Suprapubic skin (tissue), 4 donors: ENCODE measurements around the gene SFTPD. TPM values are rescaled to one million over a fixed set of nuclear protein-coding genes. Genes with fewer than 3 reads are reported as not detected.

Experiments used
- DNase-seq, 2 donors: peaks; one replicate each; pipeline ENCODE4 v3.0.0-alpha.2; 2019; ENCODE audit warnings: low spot score in 2 of 2
- H3K27ac ChIP-seq: fragments of 200-600 bp; sonication (generic); one replicate; pipeline ENCODE4 v1.5.1; 2019
- H3K27me3 ChIP-seq: fragments of 200-600 bp; sonication (generic); one replicate; pipeline ENCODE4 v1.5.1; 2019
- H3K36me3 ChIP-seq: fragments of 200-600 bp; sonication (generic); one replicate; pipeline ENCODE4 v1.5.1; 2019
- H3K4me1 ChIP-seq: fragments of 200-600 bp; sonication (generic); one replicate; pipeline ENCODE4 v1.5.1; 2019
- H3K4me3 ChIP-seq: fragments of 200-600 bp; sonication (generic); one replicate; pipeline ENCODE4 v1.5.1; 2019; ENCODE audit warnings: mild to moderate bottlenecking
- H3K9me3 ChIP-seq: fragments of 200-600 bp; sonication (generic); one replicate; pipeline ENCODE4 v1.5.1; 2019
- CTCF ChIP-seq, 2 donors: fragments of 200-600 bp in 1 of 2; fragments of 450-650 bp in 1 of 2; sonication (generic) in 1 of 2; IDR thresholded peaks; one replicate each; pipeline ENCODE4 v1.5.1; 2016 to 2019; ENCODE audit warnings: antibody characterized with exemption in 2 of 2, mild to moderate bottlenecking in 1 of 2, moderate library complexity in 1 of 2
- EP300 ChIP-seq: sonication (generic); formaldehyde crosslinking; IDR thresholded peaks from one replicate; pipeline ENCODE4 v1.6.1; 2017; ENCODE audit warnings: antibody characterized with exemption
- POLR2A ChIP-seq, 2 donors: fragments of 450-650 bp; IDR thresholded peaks; one replicate each; pipeline ENCODE4 v1.6.1; 2017; ENCODE audit warnings: antibody characterized with exemption in 2 of 2, mild to moderate bottlenecking in 2 of 2, moderate library complexity in 2 of 2
- POLR2AphosphoS5 ChIP-seq, 3 donors: sonication (generic); formaldehyde crosslinking; IDR thresholded peaks; one replicate each; pipeline ENCODE4 v1.6.1; 2017; ENCODE audit warnings: antibody characterized with exemption in 3 of 3
- WGBS: methylation state at CpG from one replicate; pipeline ENCODE4 v1.1.5; 2018; 5-methylcytosine and 5-hydroxymethylcytosine counted together
- total RNA-seq, 4 donors: library from RNA; depleted of rRNA; stranded (reverse); fragments of >200 nt; gene quantifications; one replicate each; pipeline ENCODE4 v1.1.0, GENCODE V29; 2016

The SFTPD gene
- total RNA-seq, 4 donors from 2014 or later = 2.7 to 4.7 (median 3.0) TPM; not detected in 1

GRCh38 chr10:79932841-79933379, 16.0 kb downstream of the SFTPD start:
- H3K4me1 ChIP-seq = peaks cover 8% of the 10 kb centered on the region
- 85% methylated on average over 4 of the region's 4 CpGs for WGBS

GRCh38 chr10:79932307-79932706, 16.6 kb downstream of the SFTPD start:
- no peak overlapping the region for H3K27ac ChIP-seq
- WGBS = 84% methylated on average over 1 of the region's 1 CpG
- DNase-seq = no peak
- no peak overlapping the region for H3K4me3 ChIP-seq
- no peaks in the 10 kb centered on the region for H3K9me3 ChIP-seq
- H3K36me3 ChIP-seq = no peaks in the 10 kb centered on the region
- TF ChIP-seq CTCF (IDR thresholded peaks at IDR 0.05) (no peak), POLR2A (IDR thresholded peaks at IDR 0.05) (no peak), POLR2AphosphoS5 (IDR thresholded peaks at IDR 0.05) (no peak), EP300 (no peak)
- peaks cover 8% of the 10 kb centered on the region for H3K4me1 ChIP-seq
- H3K27me3 ChIP-seq = peaks cover 23% of the 10 kb centered on the region

More at GRCh38 chr10:79932841-79933379, 16.0 kb downstream of the SFTPD start:
- H3K36me3 ChIP-seq = no peaks in the 10 kb centered on the region
- TF ChIP-seq POLR2AphosphoS5 (IDR thresholded peaks at IDR 0.05) = no peak
- H3K27me3 ChIP-seq = peaks cover 23% of the 10 kb centered on the region
- no peak overlapping the region for H3K4me3 ChIP-seq
- peak in 1 of 2 donors; percentile 47 for DNase-seq
- no peaks in the 10 kb centered on the region for H3K9me3 ChIP-seq
- no peak overlapping the region for H3K27ac ChIP-seq

- Histone ChIP-seq H3K9me3 (no peaks in the 10 kb centered on the region), H3K27ac (no peak overlapping the region), H3K4me1 (peaks cover 8% of the 10 kb centered on the region), H3K27me3 (peaks cover 23% of the 10 kb centered on the region), H3K36me3 (no peaks in the 10 kb centered on the region), H3K4me3 (no peak overlapping the region)
- no peak for DNase-seq
- TF ChIP-seq POLR2A (IDR thresholded peaks at IDR 0.05) (no peak), CTCF (IDR thresholded peaks at IDR 0.05) (no peak), POLR2AphosphoS5 (IDR thresholded peaks at IDR 0.05) (no peak), EP300 (no peak)
- 53% methylated on average over 2 of the region's 2 CpGs for WGBS
Observed at GRCh38 chr10:79930751-79931150, 18.2 kb downstream of the SFTPD start.

GRCh38 chr10:79930267-79930666, 18.6 kb downstream of the SFTPD start:
- TF ChIP-seq EP300 (no peak), POLR2AphosphoS5 (IDR thresholded peaks at IDR 0.05) (no peak), CTCF (IDR thresholded peaks at IDR 0.05) (no peak), POLR2A (IDR thresholded peaks at IDR 0.05) (no peak)
- WGBS = 64% methylated on average over 3 of the region's 4 CpGs
- DNase-seq = peak in 1 of 2 donors; percentile 41
- Histone ChIP-seq H3K4me1 (peaks cover 8% of the 10 kb centered on the region), H3K9me3 (no peaks in the 10 kb centered on the region), H3K4me3 (no peak overlapping the region), H3K27ac (no peak overlapping the region), H3K27me3 (peaks cover 23% of the 10 kb centered on the region), H3K36me3 (no peaks in the 10 kb centered on the region)

- Histone ChIP-seq H3K36me3 (no peaks in the 10 kb centered on the region), H3K27me3 (peaks cover 23% of the 10 kb centered on the region), H3K4me1 (peaks cover 8% of the 10 kb centered on the region), H3K9me3 (no peaks in the 10 kb centered on the region), H3K27ac (no peak overlapping the region), H3K4me3 (no peak overlapping the region)
- no peak for TF ChIP-seq POLR2AphosphoS5 (IDR thresholded peaks at IDR 0.05)
- TF ChIP-seq CTCF (IDR thresholded peaks at IDR 0.05) = peak; percentile 72 to 78
- WGBS = 12% methylated on average over 12 of the region's 14 CpGs
- DNase-seq = peak; percentile 85
Observed at GRCh38 chr10:79929409-79929904, 19.4 kb downstream of the SFTPD start.
